DND-41 (cell line): ENCODE results near the gene MSANTD1.

Source experiments
- ATAC-seq: fragments of 200-7000 bp; cut with Tn5 transposase; 3 replicates; pipeline ENCODE4 v1.9.1; 2021; ENCODE audit warnings: low read depth; ENCODE audit not compliant: insufficient read depth
- DNase-seq: peaks from one replicate; pipeline ENCODE4 v3.0.0-alpha.2; 2020
- H2AFZ ChIP-seq: 2 replicates; pipeline ENCODE4 v1.6.0; 2012; ENCODE audit warnings: low read depth, low read length
- H3K27ac ChIP-seq: 2 replicates; pipeline ENCODE4 v1.5.1; 2012; ENCODE audit warnings: low read length, inconsistent platforms
- H3K27me3 ChIP-seq: fragments of 200-600 bp; sonication (generic); 2 replicates; pipeline ENCODE4 v1.6.0; 2012; ENCODE audit warnings: low read length, mild to moderate bottlenecking, inconsistent platforms; ENCODE audit not compliant: insufficient read depth, poor library complexity
- H3K36me3 ChIP-seq: 2 replicates; pipeline ENCODE4 v1.5.1; 2012; ENCODE audit warnings: low read length, inconsistent platforms; ENCODE audit not compliant: insufficient read depth
- H3K4me1 ChIP-seq: 2 replicates; pipeline ENCODE4 v1.5.1; 2012; ENCODE audit warnings: mild to moderate bottlenecking, low read length; ENCODE audit not compliant: insufficient read depth
- H3K4me2 ChIP-seq: 2 replicates; pipeline ENCODE4 v1.6.0; 2012; ENCODE audit warnings: mild to moderate bottlenecking, moderate library complexity, low read length, inconsistent platforms; ENCODE audit not compliant: insufficient read depth
- H3K4me3 ChIP-seq, 2 experiments: fragments of 200-600 bp in 1 of 2; shearing (Covaris generic) in 1 of 2; 2 replicates each; pipeline ENCODE4 v1.5.1; 2012 to 2016; ENCODE audit warnings: inconsistent platforms in 2 of 2, low read length in 2 of 2, mild to moderate bottlenecking in 2 of 2, low read depth in 1 of 2, moderate library complexity in 1 of 2
- H3K79me2 ChIP-seq: 2 replicates; pipeline ENCODE4 v1.6.0; 2012; ENCODE audit warnings: low read length, inconsistent platforms; ENCODE audit not compliant: insufficient read depth
- H3K9ac ChIP-seq: 2 replicates; pipeline ENCODE4 v1.6.0; 2012; ENCODE audit warnings: low read depth, mild to moderate bottlenecking, inconsistent platforms, low read length, moderate library complexity
- H3K9me3 ChIP-seq: 2 replicates; pipeline ENCODE4 v1.5.1; 2012; ENCODE audit warnings: low read length, moderate library complexity, mild to moderate bottlenecking, inconsistent platforms; ENCODE audit not compliant: insufficient read depth, severe bottlenecking
- H4K20me1 ChIP-seq: 2 replicates; pipeline ENCODE4 v1.6.0; 2012; ENCODE audit warnings: low read length; ENCODE audit not compliant: insufficient read depth
- CTCF ChIP-seq: IDR thresholded peaks from 2 replicates; pipeline ENCODE4 v1.5.1; 2012; ENCODE audit warnings: borderline replicate concordance, low read length, moderate library complexity, mild to moderate bottlenecking; ENCODE audit not compliant: poor library complexity, severe bottlenecking; ENCODE audit errors: extremely low read depth
- EZH2 ChIP-seq: IDR thresholded peaks from 3 replicates; pipeline ENCODE4 v1.6.1; 2012; ENCODE audit warnings: borderline replicate concordance, low read depth, mild to moderate bottlenecking, moderate library complexity, low read length, inconsistent platforms; ENCODE audit not compliant: severe bottlenecking

MSANTD1 gene

GRCh38 chr4:3228881-3229280 lies 20.1 kb upstream of the MSANTD1 start:
- Histone ChIP-seq H3K79me2 (no peaks in the 10 kb centered on the region), H3K27ac (no peak overlapping the region), H3K9ac (no peak overlapping the region), H4K20me1 (peaks cover 15% of the 10 kb centered on the region; the same call in 1 of the 2 replicates), H3K4me3 (no peak overlapping the region), H3K27me3 (no peaks in the 10 kb centered on the region), H3K9me3 (no peaks in the 10 kb centered on the region), H2AFZ (no peak overlapping the region), H3K36me3 (peaks cover 81% of the 10 kb centered on the region), H3K4me1 (no peaks in the 10 kb centered on the region), H3K4me2 (no peak overlapping the region)
- no peak for TF ChIP-seq CTCF
- TF ChIP-seq EZH2, result no peak
- DNase-seq, result no peak
- no peak for ATAC-seq

GRCh38 chr4:3229328-3229727 lies 19.6 kb upstream of the MSANTD1 start:
- Histone ChIP-seq H2AFZ (no peak overlapping the region), H3K4me1 (no peaks in the 10 kb centered on the region), H3K4me3 (no peak overlapping the region), H3K9ac (no peak overlapping the region), H3K79me2 (no peaks in the 10 kb centered on the region), H3K4me2 (no peak overlapping the region), H3K36me3 (peaks cover 80% of the 10 kb centered on the region), H3K9me3 (no peaks in the 10 kb centered on the region), H3K27ac (no peak overlapping the region), H3K27me3 (no peaks in the 10 kb centered on the region), H4K20me1 (peaks cover 15% of the 10 kb centered on the region; the same call in 1 of the 2 replicates)
- TF ChIP-seq CTCF (no peak), EZH2 (no peak)
- ATAC-seq (no peak), DNase-seq (no peak)

GRCh38 chr4:3229964-3230363 lies 19.0 kb upstream of the MSANTD1 start:
- H3K9ac ChIP-seq, result no peak overlapping the region
- H3K4me1 ChIP-seq, result no peaks in the 10 kb centered on the region
- H3K4me2 ChIP-seq, result no peak overlapping the region
- no peaks in the 10 kb centered on the region for H3K79me2 ChIP-seq
- no peak overlapping the region for H2AFZ ChIP-seq
- no peaks in the 10 kb centered on the region for H3K27me3 ChIP-seq
- H3K9me3 ChIP-seq, result no peaks in the 10 kb centered on the region
- H4K20me1 ChIP-seq, result peaks cover 15% of the 10 kb centered on the region; the same call in 1 of the 2 replicates
- H3K4me3 ChIP-seq, result no peak overlapping the region
- no peak for ATAC-seq
- H3K27ac ChIP-seq, result no peak overlapping the region
- DNase-seq, result no peak
- TF ChIP-seq EZH2, result no peak
- TF ChIP-seq CTCF, result no peak
- H3K36me3 ChIP-seq, result peaks cover 80% of the 10 kb centered on the region

GRCh38 chr4:3231471-3231870 lies 17.5 kb upstream of the MSANTD1 start:
- Histone ChIP-seq H3K27ac (no peak overlapping the region), H2AFZ (no peak overlapping the region), H3K36me3 (peaks cover 89% of the 10 kb centered on the region), H3K4me3 (no peak overlapping the region), H3K79me2 (no peaks in the 10 kb centered on the region), H3K4me1 (no peaks in the 10 kb centered on the region), H3K9me3 (no peaks in the 10 kb centered on the region), H4K20me1 (peaks cover 15% of the 10 kb centered on the region; the same call in 1 of the 2 replicates), H3K9ac (no peak overlapping the region), H3K27me3 (no peaks in the 10 kb centered on the region), H3K4me2 (no peak overlapping the region)
- no peak for DNase-seq
- no peak for TF ChIP-seq EZH2
- TF ChIP-seq CTCF, result no peak
- ATAC-seq, result no peak
